ENCODE data around the gene TREM2. TPM values are rescaled to one million over a fixed set of nuclear protein-coding genes. Genes with fewer than 3 reads are reported as not detected.

Gene TREM2
- not detected in 3 replicates for total RNA-seq

GRCh38 chr6:41162687-41163418, at the start of gene TREM2:
Gene TREM2 (minus strand): TSS chr6:41163116. CDS start chr6:41163082, 34 bp downstream.
- Mint-ChIP-seq H3K36me3 (no peaks in the 10 kb centered on the region), H3K27me3 (ENCODE audit: low read depth) (peaks cover 31% of the 10 kb centered on the region), H3K4me1 (no peaks in the 10 kb centered on the region), H3K9me3 (no peaks in the 10 kb centered on the region), H3K27ac (no peak within 1 kb of the TSS), H3K4me3 (no peak within 1 kb of the TSS)
- DNase-seq (ENCODE audit: low spot score in 2 of 2, unreplicated experiment in 2 of 2) = no peak
- TF ChIP-seq CTCF (IDR thresholded peaks at IDR 0.05; ENCODE audit: unreplicated experiment) = no peak

GRCh38 chr6:41209547-41210320, 46.8 kb upstream of the TREM2 start:
- Mint-ChIP-seq H3K36me3 (no peaks in the 10 kb centered on the region), H3K27me3 (ENCODE audit: low read depth) (peaks cover 61% of the 10 kb centered on the region), H3K4me3 (no peak overlapping the region), H3K9me3 (peaks cover 17% of the 10 kb centered on the region), H3K27ac (no peak overlapping the region), H3K4me1 (no peaks in the 10 kb centered on the region)
- no peak for TF ChIP-seq CTCF (IDR thresholded peaks at IDR 0.05; ENCODE audit: unreplicated experiment)
- no peak for DNase-seq (ENCODE audit: low spot score in 2 of 2, unreplicated experiment in 2 of 2)

GRCh38 chr6:41208439-41209106, 45.7 kb upstream of the TREM2 start:
- H3K9me3 Mint-ChIP-seq = peaks cover 7% of the 10 kb centered on the region
- no peak for DNase-seq (ENCODE audit: low spot score in 2 of 2, unreplicated experiment in 2 of 2)
- H3K4me1 Mint-ChIP-seq = no peaks in the 10 kb centered on the region
- no peak for TF ChIP-seq CTCF (IDR thresholded peaks at IDR 0.05; ENCODE audit: unreplicated experiment)
- H3K4me3 Mint-ChIP-seq = no peak overlapping the region
- H3K27me3 Mint-ChIP-seq (ENCODE audit: low read depth) = peaks cover 57% of the 10 kb centered on the region
- H3K27ac Mint-ChIP-seq = no peak overlapping the region
- no peaks in the 10 kb centered on the region for H3K36me3 Mint-ChIP-seq

- no peak for TF ChIP-seq CTCF (IDR thresholded peaks at IDR 0.05; ENCODE audit: unreplicated experiment)
- H3K27me3 Mint-ChIP-seq (ENCODE audit: low read depth) = peaks cover 36% of the 10 kb centered on the region
- H3K36me3 Mint-ChIP-seq = no peaks in the 10 kb centered on the region
- H3K4me3 Mint-ChIP-seq = no peak overlapping the region
- H3K4me1 Mint-ChIP-seq = peaks cover 13% of the 10 kb centered on the region
- no peak for DNase-seq (ENCODE audit: low spot score in 2 of 2, unreplicated experiment in 2 of 2)
- H3K27ac Mint-ChIP-seq = no peak overlapping the region
- H3K9me3 Mint-ChIP-seq = peaks cover 7% of the 10 kb centered on the region
Measured at GRCh38 chr6:41204156-41204555, 41.2 kb upstream of the TREM2 start.

GRCh38 chr6:41201764-41202173, 38.9 kb upstream of the TREM2 start:
- Mint-ChIP-seq H3K27me3 (ENCODE audit: low read depth) (peaks cover 33% of the 10 kb centered on the region), H3K36me3 (no peaks in the 10 kb centered on the region), H3K9me3 (no peaks in the 10 kb centered on the region), H3K4me1 (peaks cover 13% of the 10 kb centered on the region), H3K27ac (no peak overlapping the region), H3K4me3 (no peak overlapping the region)
- TF ChIP-seq CTCF (IDR thresholded peaks at IDR 0.05; ENCODE audit: unreplicated experiment) = no peak
- DNase-seq (ENCODE audit: low spot score in 2 of 2, unreplicated experiment in 2 of 2) = no peak
